ENCODE results near the gene LIMS1.

Gene LIMS1

DNA sequence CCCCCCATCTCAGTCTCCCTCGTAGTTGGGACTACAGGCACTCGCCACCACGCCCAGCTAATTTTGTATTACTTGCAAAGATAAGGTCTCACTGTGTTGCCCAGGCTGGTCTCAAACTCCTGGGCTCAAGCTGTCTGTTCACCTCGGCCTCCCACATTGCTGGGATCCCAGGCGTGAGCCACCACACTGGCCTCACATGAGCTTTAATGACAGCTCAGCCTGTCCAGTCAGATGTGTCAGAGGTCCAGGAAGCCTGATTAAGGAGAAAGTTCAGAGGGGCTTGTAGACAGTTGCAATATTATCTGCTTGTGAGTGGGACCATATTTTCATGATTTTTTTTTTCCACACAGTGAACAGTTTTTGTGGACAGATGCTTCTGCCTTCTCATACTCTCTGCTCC, 82.0 kb downstream of the LIMS1 start:
- no peak for DNase-seq

DNA sequence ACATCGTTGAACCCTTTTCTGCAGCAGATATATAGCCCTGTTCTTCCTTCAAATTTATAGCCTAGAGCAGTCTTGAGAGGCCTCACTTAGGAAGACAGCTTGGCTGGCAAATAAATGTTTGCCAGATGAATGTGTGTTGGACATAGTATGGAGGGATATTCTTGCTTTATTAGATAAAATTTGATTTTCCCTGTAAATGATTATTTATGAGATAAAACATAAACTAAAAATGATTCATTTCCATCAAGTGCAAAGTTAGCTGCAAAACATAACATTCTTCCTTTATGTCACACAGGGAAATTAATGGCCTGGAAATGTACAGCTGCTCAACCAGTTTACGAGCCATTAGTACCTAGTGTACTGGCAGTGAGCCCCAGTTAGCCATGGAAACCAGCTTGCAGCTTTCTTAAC, 82.5 kb downstream of the LIMS1 start:
- DNase-seq = no peak

DNA sequence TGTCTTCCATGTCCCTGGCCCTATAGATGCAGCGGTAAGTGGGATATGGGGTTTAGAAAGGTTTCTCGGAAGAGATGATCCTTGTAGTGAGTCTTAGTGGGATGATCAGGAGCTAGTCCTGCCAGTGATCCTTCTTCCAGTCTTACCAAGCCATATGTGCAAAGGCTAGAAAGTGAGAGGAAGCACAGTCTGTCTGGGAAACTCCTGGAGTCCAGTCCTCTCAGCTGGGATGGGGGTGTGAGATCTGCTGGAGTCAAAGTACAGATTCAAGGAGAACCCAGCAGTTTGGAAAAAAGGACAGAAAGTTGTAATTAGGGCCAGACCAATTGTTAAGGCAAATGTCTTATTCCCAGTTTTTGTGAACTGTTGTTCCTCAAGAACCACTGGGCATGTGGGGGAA, 83.3 kb downstream of the LIMS1 start:
- no peak for DNase-seq

DNA sequence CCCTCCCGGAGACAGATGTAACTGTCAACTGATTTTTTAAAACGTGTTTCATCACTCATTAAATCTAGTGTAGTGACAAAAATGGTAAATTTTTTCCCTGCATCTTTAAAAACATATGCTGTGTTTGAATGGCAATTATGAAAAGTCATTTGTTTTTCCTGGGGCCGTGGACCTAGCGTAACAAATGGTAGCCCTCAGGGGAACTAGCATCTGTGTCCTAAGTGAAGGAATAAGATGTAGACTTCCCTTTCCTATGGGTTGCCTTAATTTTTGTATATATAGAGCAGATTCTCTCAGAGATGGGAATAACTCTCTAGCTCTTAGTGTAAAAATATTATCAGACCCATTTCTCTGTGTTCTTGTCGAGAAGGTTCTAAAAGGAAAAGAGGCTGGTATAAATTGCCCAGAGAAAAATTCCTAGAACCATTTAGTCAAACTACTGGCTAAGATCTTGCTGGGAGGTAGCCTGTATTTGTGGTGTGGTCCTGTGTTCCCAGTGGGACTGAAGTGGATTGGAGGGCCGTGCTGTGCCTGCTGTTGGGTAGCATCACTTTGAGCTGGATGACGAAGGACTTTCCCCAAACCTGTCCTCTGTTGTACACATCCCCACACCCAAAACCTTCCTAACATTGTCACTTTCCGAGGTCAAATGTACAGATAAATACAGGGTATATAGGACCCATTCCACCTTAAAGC, 85.8 kb downstream of the LIMS1 start:
- DNase-seq = no peak

DNA sequence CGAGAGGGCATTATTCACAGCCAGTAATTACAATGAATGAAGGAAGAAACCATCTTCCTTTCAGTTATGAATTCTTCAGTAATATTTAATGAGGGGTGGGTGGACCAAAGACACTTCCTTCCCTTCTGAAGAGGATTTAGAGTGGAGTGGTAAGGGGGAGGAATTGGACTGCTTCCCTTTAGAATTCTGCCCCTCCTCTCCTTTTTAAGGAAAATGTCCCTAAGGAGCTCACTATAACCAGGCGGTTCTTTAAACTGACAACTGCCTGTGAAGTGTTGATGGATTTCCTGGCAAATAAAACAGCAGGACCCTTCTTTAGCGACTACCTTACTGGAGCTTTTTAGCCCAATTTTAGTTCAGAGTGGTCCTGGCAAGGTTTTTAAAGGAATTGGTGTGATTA, 86.4 kb downstream of the LIMS1 start:
- DNase-seq = no peak

DNA sequence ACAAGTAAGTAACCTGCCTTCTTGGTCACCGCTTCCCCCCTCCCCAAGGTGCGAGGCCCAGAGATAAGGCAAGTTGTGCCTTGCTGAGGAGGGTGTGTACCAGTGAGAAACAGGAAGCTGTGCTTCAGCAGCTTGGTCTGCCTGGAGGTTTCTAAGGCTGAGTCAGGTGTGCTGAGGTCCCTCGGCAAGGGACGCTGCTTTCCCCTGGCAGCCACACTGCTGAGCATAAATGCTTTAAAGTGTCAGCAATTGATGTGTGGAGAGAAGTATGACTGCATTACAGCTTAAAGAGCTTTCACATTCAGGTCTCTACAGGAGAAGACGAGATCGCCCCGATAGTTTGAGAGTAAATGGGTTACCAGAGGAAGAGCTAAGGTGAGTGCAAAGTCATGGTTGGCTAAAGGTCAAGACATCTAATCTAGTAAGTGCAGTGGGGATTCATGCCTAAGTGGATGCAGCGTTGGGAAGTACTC, 86.9 kb downstream of the LIMS1 start:
- peak; percentile 31 to 57 (median 54) for DNase-seq

DNA sequence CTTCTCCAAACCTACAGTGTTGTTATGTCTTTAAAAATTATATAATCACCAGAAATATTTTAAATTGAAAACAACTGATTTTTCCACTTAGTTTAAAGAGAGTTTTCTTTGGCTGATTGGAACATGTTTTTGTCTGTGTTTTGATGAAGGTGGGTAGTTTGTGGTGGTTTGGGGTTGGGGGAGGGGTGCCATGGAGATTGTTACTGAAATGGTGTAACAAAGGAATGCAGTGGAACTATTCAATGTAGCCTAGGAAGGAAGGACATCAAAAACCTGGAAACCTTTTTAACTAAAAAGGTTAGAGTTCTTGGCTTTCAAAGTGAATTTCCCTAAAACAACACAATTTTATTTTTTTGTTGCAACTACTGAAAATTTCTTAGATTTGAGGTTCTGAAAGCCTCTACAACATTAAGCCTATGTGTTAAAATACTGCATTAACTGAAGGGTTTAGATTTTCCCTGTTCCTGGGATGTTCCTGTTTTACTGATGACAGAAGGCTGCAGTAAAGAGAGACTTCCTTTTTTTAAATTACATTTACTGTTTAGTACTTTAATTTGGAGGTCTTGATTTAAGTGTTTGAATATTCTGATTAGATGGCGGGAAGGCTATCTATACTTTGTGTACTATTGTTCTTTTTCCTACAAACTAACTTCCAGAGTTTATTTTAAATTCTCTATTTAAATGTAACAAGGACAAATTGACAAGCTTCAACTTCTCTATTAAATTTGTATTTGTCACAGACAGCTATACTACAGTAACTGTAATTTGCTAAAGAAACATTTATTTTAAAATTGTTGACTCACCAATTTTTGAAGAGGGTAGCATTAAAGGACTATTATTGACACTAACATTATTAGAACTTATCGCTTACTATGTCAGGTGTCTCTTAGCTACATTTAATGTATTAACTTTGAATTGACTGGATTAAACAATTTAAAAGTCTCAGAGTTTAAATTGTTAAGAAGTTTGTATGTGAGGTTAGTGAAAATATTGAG, 87.7 kb downstream of the LIMS1 start:
- no peak for DNase-seq

DNA sequence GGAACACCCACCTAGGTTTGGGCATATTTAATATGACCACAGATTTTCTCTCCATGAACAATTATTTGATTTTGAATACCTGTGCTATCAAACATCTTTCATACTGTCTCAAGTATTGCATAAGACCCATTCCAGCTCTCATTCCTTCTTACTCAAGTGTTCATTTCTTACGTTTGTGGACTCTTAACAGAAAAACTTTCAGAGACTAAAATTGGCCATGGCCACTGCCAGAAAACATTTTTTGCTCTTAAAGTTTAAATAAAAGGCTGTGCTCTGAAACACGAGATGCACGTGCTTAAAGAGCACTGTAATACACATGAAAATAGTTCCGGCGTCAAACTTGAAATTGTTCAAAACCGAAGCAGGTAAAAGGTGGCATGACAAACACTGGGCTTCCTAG, 89.3 kb downstream of the LIMS1 start:
- DNase-seq = no peak

DNA sequence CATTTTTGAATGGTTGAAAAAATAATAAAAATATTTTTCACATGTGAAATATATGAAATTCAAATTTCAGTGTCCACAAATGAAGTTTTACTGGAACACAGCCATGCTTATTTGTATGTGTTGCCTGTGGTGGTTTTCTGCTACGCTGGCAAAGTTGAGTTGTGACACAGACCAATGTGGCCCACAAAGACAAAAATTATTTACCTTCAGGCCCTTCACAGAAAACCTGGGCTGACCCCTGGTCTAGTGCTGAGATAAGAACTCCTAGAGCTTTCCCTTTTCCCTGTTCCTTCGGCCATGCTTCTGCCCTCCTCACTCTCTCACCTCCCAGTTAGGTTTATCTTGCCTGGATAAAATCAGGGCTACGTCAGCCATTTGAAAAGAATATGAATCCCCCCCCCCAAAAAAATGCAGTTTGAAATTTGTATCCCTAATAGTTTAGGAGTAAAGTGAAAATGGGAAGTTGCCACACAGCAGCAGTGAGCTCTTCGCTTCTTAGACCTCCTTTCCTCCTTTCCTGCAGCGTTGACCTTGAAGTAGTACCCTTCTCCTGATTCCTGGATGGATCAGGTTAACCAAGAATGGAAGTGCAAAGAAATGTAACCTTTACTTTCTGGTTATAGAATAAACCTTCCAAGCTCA, 91.0 kb downstream of the LIMS1 start:
- DNase-seq = no peak

DNA sequence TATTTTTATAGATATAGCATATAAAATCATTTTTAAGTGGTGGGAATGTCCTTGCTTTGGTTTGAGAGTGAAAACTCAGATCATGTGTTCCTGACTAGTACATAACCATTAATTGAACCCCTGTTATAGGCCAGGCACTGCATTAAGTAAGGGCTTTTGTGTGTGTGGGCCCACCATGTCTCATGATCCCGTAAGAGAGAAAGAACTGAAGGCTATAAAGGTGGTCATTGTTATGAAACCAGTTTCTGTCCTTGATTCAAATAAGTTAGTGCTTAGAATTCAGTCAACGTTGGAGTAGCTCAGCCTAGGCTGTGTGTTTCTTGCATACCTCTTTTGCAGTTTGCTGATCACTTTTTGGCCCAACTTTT, 91.5 kb downstream of the LIMS1 start:
- DNase-seq = no peak

DNA sequence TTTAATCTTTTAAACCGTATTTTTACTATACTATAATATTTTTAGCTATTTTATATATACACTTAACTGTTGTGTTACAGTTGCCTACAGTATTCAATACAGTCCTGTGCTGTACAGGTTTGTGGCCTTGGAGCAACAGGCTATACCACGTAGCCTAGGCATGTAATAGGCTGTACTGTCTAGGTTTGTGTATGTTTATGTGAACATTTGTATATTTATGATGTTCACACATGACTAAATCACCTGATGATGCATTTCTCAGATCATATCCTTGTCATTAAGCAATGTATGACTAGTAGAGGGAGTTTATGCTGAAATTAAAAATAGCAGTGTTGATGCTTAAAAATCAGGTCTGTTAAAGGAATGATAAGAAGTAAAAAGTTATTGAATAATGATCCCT, 92.7 kb downstream of the LIMS1 start:
- DNase-seq = no peak

DNA sequence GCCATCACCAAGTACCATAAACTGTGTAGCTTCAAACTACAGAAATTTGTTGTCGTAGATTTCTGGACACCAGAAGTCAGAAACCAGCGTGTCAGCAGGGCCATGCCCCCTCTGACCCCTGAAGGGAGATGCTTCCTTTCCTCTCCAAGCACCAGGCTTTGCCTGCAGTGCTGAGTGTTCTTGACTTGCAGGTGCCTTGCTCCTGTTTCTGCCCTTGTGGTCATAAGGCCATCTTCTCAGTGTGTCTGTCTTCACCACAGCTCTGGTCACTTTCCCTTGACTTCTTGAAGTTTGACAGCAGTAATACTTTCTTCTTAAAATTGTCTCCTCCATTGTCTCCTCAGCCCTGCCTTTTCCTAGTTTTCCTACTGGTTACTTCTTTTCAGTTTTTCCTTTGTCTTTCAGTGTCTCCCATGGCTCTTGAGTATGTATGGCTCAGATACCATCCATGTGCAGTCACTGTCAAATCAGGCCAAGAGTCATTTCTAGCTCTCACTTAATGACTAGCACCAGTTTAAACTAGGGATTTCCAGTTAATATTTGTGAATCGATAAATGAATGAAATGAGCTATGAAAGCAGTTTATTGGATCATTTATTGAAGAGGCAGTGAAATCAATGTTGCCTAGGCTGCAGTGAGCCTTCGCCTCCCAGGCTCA, 93.8 kb downstream of the LIMS1 start:
- no peak for DNase-seq

DNA sequence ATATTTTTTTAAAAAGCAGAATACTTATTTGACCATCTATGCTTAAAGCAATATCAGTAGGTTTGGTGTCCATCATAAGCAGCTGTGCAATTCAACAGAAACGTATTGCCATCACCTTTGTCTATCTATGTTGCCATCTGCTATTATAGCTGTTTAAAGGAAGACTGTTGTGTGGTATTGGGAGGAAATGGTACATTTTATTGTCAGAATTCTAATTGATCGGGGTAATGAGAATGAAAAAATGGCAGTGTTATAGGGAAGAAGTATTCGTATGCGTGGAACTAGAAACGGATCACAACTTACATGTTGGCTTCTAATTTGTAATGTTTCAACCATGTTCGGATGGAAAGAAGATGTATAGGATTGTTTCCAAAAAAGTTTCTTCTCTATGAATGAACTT, 94.7 kb downstream of the LIMS1 start:
- DNase-seq = no peak

DNA sequence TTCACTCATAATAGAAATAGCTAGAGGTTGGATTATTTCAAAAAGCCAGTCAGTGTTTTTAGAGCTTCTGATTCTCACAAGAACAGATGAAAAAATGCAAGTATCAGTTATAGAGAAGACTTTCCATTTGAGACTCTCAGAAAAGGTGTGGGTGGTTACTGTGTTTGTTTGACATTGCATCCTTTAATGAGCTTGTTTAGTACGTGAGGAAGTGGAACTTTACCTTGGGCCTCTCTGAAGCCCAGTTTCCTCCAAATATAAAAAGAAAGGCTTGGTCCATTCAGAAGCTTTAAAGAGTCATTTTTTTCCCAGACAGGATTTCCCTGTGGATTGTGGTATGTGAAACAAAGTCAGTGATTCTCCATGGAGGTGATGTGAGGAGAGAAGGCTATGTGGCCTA, 95.1 kb downstream of the LIMS1 start:
- no peak for DNase-seq

DNA sequence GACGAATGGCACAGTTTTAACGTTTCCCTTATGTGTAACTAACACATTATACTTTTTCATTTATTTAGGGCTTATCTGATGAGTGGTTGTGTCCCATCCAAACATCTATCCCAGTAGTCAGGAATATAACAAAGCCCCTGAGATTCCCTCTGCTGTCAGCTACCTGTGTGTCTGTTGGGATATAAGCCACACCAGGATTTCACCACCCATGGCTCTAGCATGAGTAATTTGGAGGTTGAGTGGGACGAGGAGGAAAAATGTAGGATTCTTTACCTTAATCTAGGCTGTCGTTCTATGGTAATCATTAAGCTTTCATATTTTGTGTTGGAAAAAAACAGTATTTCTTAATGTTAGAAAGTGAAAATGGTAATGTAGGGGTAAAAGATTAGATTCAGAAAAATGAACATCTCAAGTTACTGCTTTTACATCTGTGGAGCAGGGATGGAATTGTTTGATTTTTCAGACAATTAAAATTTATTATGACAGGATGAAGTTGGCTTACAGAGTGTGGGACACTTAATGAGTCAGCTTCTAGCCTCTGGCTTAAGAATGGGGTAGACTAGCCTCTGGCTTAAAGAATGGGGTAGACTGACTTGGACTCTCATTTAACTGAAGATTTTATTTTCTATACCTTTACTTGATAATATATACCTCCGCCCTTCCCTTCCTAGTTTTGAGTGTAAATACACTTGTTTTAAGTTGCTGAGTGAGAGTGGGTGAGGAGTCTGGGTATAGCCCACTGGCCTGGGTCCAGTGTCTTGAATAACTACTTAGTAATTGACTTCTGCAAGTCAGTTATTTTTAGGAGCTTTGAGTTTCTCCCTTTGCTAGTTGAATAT, 96.5 kb downstream of the LIMS1 start:
- no peak for DNase-seq

DNA sequence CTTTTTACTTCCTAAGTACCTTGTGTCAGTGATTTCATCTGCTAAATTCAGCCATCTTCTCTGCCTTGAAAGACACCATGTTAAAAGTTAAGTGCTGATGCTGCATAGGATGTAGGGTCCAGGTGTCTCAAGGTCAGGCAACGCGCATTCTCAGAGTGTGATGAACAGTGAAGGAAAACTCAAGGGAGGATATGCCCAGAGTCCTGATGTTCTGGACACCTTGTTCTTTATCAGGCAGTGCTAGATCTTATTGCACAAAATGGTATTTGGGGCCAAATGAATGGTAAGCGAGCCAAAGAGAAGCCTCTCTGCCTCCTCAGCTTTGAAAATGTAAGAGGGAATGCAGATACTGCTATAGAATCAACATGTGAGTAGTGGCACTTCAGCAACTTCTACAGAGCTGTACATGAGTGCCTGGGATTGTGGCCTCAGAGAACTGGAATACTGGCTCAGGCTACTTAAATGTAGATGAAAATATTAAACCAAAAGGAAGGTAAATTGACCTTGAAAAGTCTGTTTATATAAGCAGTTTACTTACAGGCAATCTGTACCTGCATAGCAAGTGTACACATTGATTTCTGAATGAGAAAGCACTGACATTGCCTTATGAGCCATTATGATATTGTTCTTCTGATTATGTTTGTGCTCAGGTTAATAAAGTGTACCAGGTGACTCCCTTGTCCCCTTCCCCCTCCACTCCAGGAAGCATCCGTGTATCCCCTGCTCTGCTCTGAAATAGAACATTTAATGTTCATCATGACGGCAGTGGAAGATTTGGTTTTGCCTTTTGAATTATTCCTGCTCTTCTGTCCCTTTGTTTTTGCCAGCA, 98.3 kb downstream of the LIMS1 start:
- no peak for DNase-seq

DNA sequence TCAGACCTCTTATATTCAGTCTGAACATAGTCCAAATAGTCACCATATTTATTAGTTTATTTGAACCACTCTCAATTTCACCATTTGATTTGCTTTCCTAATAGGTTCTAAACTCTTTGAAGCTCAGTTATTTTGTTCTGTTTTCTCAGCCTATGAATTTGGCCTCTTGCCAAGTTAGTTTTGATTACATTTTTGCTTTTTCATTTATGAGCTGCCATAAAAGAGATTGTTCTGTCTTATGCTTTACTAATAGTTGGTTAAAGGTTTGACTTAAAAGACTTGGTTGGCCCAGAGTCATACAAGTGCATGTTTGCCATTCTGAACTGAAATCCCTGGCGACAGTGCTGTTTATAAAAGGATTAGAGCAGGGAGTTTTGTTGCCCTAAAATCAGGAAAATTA, 99.1 kb downstream of the LIMS1 start:
- DNase-seq = no peak

DNA sequence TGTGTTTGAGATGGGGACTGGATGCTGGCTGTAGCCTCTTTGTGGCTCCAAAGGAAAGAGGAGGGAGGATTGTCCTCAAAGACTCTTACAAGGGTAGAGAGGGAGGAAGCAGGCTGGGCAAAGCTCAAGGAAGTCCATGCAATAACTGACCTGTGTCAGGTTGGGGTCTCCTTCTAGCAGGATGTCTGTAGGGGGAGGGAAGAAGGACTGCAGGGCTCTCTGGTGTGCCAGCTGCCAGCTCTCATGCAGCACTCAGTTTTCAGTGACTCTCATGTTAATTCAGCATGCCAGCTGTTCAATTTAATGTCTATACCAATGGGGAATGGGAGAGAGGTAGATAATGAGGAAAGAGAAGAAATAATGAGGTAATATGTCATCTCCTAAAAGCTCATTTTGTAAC, 99.7 kb downstream of the LIMS1 start:
- DNase-seq = no peak

DNA sequence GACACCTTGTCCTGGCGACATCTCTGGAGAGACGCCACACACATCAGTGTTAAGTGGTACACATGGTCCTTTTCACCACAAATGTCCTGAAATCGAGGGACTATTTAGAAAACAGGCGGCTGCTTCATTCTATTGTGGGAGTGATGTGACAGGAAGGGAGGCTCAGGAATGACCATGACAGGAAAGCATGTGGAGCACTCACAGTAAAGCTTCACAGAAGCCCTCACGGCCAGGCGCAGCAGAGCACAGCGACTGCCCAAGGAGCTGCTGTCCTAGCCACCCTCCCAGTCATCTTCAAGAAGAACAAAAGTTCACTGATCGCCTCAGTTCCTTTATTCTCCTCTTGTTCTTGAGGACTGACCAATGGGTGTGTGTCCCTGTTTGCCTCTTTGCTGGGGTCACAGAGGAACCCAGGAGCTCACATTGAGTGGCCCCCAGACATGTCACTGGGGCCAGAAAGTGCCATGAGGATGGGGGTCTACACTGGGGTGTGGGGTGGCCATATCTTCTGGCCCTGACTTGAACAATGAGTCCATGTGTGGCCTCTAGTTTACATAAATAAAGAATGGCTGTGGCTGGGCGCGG, 100.4 kb downstream of the LIMS1 start:
- DNase-seq = no peak

DNA sequence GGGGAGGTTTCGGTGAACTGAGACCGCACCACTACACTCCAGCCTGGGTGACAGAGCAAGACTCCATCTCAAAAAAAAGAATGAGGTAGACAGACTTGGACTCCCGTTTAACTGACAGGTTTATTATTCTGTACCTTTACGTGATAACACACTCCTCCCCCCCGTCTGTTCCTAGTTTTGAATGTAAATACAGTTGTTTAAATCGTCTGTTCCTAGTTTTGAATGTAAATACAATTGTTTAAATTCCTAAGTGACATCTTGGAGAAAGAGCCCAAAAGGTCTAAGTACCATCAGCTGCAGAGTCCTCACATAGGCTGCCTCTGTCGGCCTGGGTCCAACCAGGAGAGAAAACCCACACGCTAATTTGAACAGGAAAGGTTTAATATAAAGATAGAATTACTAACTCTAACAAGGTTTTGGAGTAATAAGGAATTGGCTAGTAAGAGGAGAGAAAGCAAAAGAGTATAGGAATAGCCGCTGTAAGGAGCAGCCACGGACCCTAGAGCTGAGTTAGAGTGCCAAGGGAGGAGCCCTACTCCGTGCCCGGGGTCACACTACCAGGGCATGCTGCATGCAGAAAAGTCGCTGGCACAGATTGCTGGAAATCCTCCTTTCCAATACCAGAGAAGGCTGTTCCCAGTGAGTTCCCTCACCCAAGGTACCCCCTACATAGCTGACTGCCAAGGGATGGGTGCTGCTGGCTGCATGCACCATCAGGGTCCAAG, 101.5 kb downstream of the LIMS1 start:
- no peak for DNase-seq

Measured in activated CD4-positive, CD25-positive, alpha-beta regulatory T cell (primary cell).